GM19438 (cell line): ENCODE data around the gene CRACR2A.

Source experiments
- ATAC-seq: cut with Tn5 transposase; IDR thresholded peaks from one replicate; pipeline ENCODE4 v1.9.1; 2021; ENCODE audit warnings: low read depth; ENCODE audit not compliant: unreplicated experiment

The CRACR2A gene

GRCh38 chr12:3753544-3754284 is 805 bp upstream of the CRACR2A start:
- no peak for ATAC-seq

GRCh38 chr12:3752096-3752709 is 706 bp downstream of the CRACR2A start:
- peak; percentile 75 for ATAC-seq

- no peak for ATAC-seq
These were observed 1.5 kb downstream of the CRACR2A start for GRCh38 chr12:3751151-3752095.

GRCh38 chr12:3750616-3751015 is 2.3 kb downstream of the CRACR2A start:
- no peak for ATAC-seq

- no peak for ATAC-seq
These were observed 4.3 kb downstream of the CRACR2A start for GRCh38 chr12:3748620-3749019.

- no peak for ATAC-seq
These were observed 4.8 kb downstream of the CRACR2A start for GRCh38 chr12:3747976-3748619.

GRCh38 chr12:3747543-3747942 is 5.4 kb downstream of the CRACR2A start:
- no peak for ATAC-seq

GRCh38 chr12:3746758-3747157 is 6.2 kb downstream of the CRACR2A start:
- no peak for ATAC-seq

GRCh38 chr12:3745152-3745551 is 7.8 kb downstream of the CRACR2A start:
- no peak for ATAC-seq

GRCh38 chr12:3744229-3744901 is 8.5 kb downstream of the CRACR2A start:
- ATAC-seq: no peak

- peak; percentile 71 for ATAC-seq
These were observed 9.1 kb downstream of the CRACR2A start for GRCh38 chr12:3743803-3744202.

GRCh38 chr12:3741882-3742672 is 10.8 kb downstream of the CRACR2A start:
- no peak for ATAC-seq

GRCh38 chr12:3740480-3741231 is 12.3 kb downstream of the CRACR2A start:
- no peak for ATAC-seq

- no peak for ATAC-seq
These were observed 17.5 kb downstream of the CRACR2A start for GRCh38 chr12:3735432-3735831.

GRCh38 chr12:3732901-3733300 is 20.0 kb downstream of the CRACR2A start:
- ATAC-seq: no peak

- no peak for ATAC-seq
These were observed 22.8 kb downstream of the CRACR2A start for GRCh38 chr12:3730111-3730510.

GRCh38 chr12:3728686-3729085 is 24.2 kb downstream of the CRACR2A start:
- no peak for ATAC-seq

- ATAC-seq: no peak
These were observed 24.9 kb downstream of the CRACR2A start for GRCh38 chr12:3727877-3728632.
